ENCODE results near the gene INO80D.
A peak's percentile ranks its signal among the peaks of the same experiment; 100 is the strongest.
"Not testable (repeated sequence)": the region's sequence is repeated elsewhere in the genome, so short reads cannot be mapped to it uniquely, and the experiment has no call there.

Gene INO80D

DNA sequence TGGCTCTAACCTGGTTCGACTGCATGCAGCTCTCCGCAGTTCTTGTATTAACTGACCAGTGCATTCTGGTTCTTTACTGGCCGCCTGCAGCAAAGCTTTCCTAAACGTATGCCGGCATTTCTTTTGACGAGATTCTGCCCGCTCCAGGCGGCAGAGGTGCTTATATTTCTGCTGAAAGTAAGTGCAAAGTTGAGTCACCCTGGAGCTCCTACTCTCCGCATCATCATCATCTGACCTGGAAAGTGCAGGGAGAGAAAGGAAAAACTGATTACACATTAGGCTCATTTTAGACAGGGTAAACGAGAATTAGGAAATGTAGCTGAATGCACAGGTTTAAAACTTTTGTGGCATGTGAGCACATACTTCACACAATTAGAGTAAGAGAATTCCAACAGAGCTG, 57.9 kb downstream of the INO80D start:
- DNase-seq (ENCODE audit: low read depth): no peak
- TF ChIP-seq, protein P1, sequence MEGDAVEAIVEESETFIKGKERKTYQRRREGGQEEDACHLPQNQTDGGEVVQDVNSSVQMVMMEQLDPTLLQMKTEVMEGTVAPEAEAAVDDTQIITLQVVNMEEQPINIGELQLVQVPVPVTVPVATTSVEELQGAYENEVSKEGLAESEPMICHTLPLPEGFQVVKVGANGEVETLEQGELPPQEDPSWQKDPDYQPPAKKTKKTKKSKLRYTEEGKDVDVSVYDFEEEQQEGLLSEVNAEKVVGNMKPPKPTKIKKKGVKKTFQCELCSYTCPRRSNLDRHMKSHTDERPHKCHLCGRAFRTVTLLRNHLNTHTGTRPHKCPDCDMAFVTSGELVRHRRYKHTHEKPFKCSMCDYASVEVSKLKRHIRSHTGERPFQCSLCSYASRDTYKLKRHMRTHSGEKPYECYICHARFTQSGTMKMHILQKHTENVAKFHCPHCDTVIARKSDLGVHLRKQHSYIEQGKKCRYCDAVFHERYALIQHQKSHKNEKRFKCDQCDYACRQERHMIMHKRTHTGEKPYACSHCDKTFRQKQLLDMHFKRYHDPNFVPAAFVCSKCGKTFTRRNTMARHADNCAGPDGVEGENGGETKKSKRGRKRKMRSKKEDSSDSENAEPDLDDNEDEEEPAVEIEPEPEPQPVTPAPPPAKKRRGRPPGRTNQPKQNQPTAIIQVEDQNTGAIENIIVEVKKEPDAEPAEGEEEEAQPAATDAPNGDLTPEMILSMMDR (conservative IDR thresholded peaks at IDR 0.05; ENCODE audit: low read length): no peak
- H3K4me3 ChIP-seq (ENCODE audit: low read length): no peak overlapping the region

DNA sequence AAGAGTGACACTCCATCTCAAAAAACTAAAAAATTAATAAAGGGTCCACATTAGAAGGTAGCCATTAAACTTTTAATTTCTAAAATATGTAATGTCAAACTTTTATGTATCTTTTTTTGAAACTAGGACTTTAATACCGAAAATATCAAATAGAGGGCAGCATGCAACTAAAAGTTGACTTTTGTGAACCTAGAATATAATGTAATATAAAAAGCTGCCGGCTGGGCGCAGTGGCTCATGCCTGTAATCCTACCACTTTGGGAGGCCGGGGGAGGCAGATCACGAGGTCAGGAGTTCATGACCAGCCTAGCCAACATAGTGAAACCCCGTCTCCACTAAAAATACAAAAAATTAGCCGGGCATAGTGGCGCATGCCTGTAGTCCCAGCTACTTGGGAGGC, 62.8 kb downstream of the INO80D start:
- no peak overlapping the region for H3K4me3 ChIP-seq (ENCODE audit: low read length)
- DNase-seq (ENCODE audit: low read depth): no peak
- TF ChIP-seq, protein P1 (conservative IDR thresholded peaks at IDR 0.05; ENCODE audit: low read length): no peak

DNA sequence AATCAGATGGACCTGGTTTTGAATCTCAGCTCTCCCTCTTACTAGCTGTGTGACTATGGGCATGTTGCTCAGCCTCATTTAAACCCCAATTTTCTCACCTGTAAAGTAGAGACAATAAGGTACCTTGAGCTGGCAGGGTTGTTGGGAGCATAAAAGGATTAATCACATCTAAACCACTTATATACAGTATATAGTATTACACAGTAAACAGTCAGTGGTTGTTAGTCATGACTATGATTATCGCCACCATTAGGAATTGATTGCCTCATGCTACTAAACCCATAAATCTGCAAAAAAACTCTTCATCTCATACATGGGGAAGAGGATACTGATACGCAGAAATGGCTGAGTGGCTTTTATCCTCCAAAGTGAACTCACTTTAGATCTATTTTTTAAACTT, 65.8 kb downstream of the INO80D start:
- H3K4me3 ChIP-seq (ENCODE audit: low read length): no peak overlapping the region
- TF ChIP-seq, protein P1 (conservative IDR thresholded peaks at IDR 0.05; ENCODE audit: low read length): no peak
- DNase-seq (ENCODE audit: low read depth): no peak

- not testable (repeated sequence) for DNase-seq (ENCODE audit: low read depth)
These were observed 70.2 kb downstream of the INO80D start for GRCh38 chr2:206015746-206016145.

DNA sequence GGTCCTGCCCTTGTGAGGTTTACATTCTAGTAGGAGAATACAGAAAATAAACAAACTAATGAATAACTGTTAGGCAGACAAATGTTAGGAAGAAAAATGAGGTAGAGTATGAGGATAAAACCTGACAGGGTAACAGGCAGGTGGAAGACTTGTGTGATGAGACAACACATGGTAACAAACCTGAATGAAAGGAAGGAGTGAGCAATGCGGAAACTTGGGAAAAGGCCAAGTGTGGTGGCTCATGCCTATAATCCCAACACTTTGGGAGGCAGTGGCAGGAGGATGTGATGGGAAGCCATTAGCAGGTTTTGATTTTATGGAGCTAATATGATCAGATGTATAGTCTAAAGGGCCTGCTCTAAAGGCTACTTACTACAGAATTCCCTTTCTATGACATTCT, 74.2 kb downstream of the INO80D start:
- H3K4me3 ChIP-seq (ENCODE audit: low read length): no peak overlapping the region
- DNase-seq (ENCODE audit: low read depth): no peak
- TF ChIP-seq, protein P1 (conservative IDR thresholded peaks at IDR 0.05; ENCODE audit: low read length): no peak

More at GRCh38 chr2:206015746-206016145, 70.2 kb downstream of the INO80D start:
- not testable (repeated sequence) for H3K4me3 ChIP-seq (ENCODE audit: low read length)

DNA sequence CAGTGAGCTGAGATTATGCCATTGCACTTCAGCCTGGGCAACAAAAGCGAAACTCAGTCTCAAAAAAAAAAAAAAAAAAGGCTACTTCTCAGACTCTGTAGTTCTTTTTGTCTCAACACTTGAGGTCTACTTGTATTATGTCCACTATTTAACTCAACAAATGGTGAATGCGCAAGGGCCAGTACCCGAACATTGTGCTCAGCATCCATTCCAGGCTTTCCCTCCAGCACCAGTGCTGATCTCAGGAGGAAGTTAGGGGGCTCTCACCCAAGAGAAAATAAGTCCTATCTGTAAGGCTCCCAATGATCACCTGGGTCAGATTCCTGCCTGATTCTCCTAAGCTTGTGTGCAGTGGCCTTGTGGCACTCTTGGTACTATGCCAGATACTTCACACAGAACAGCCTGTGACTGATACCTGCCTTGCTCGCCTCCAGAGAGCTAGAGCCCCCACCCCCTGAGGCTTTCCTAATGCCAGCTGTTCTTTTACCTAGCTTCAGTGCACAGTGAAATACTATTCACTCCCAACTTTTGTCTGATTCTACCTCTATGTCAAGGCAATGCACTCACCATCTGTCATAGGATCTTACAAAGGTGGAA, 74.9 kb downstream of the INO80D start:
- no peak for DNase-seq (ENCODE audit: low read depth)
- TF ChIP-seq, protein P1 (conservative IDR thresholded peaks at IDR 0.05; ENCODE audit: low read length): no peak
- H3K4me3 ChIP-seq (ENCODE audit: low read length): no peak overlapping the region

- DNase-seq (ENCODE audit: low read depth): no peak
- H3K4me3 ChIP-seq (ENCODE audit: low read length): no peak overlapping the region
- TF ChIP-seq, protein P1 (conservative IDR thresholded peaks at IDR 0.05; ENCODE audit: low read length): peak; percentile 19; the same call in 1 of the 2 replicates
These were observed 81.8 kb downstream of the INO80D start for GRCh38 chr2:206004004-206004693.
